ENCODE measurements around the gene CADPS2.

CADPS2 gene

GRCh38 chr7:122626785-122627184, 259.5 kb downstream of the CADPS2 start:
- no peak for TF ChIP-seq TAF1 (IDR thresholded peaks at IDR 0.05; ENCODE audit: borderline replicate concordance, insufficient read depth, low read length)
- TF ChIP-seq SIN3A (IDR thresholded peaks at IDR 0.05; ENCODE audit: borderline replicate concordance, insufficient read depth, low read length): no peak
- TF ChIP-seq POLR2AphosphoS5 (IDR thresholded peaks at IDR 0.05; ENCODE audit: low read depth, low read length): no peak
- TF ChIP-seq FOXP2 (optimal IDR thresholded peaks at IDR 0.05; ENCODE audit: borderline replicate concordance, extremely low read depth, extremely low read length, insufficient read depth): no peak
- TF ChIP-seq REST (IDR thresholded peaks at IDR 0.05; ENCODE audit: insufficient read depth in 1 of 2, low read depth in 2 of 2, low read length in 2 of 2): no peak

GRCh38 chr7:122622682-122623081, 263.6 kb downstream of the CADPS2 start:
- TF ChIP-seq FOXP2 (optimal IDR thresholded peaks at IDR 0.05; ENCODE audit: borderline replicate concordance, extremely low read depth, extremely low read length, insufficient read depth): no peak
- TF ChIP-seq REST (IDR thresholded peaks at IDR 0.05; ENCODE audit: insufficient read depth in 1 of 2, low read depth in 2 of 2, low read length in 2 of 2): no peak
- TF ChIP-seq POLR2AphosphoS5 (IDR thresholded peaks at IDR 0.05; ENCODE audit: low read depth, low read length): no peak
- no peak for TF ChIP-seq TAF1 (IDR thresholded peaks at IDR 0.05; ENCODE audit: borderline replicate concordance, insufficient read depth, low read length)
- no peak for TF ChIP-seq SIN3A (IDR thresholded peaks at IDR 0.05; ENCODE audit: borderline replicate concordance, insufficient read depth, low read length)

- no peak for TF ChIP-seq TAF1 (IDR thresholded peaks at IDR 0.05; ENCODE audit: borderline replicate concordance, insufficient read depth, low read length)
- TF ChIP-seq FOXP2 (optimal IDR thresholded peaks at IDR 0.05; ENCODE audit: borderline replicate concordance, extremely low read depth, extremely low read length, insufficient read depth): no peak
- TF ChIP-seq POLR2AphosphoS5 (IDR thresholded peaks at IDR 0.05; ENCODE audit: low read depth, low read length): no peak
- no peak for TF ChIP-seq REST (IDR thresholded peaks at IDR 0.05; ENCODE audit: insufficient read depth in 1 of 2, low read depth in 2 of 2, low read length in 2 of 2)
- TF ChIP-seq SIN3A (IDR thresholded peaks at IDR 0.05; ENCODE audit: borderline replicate concordance, insufficient read depth, low read length): no peak
Measured at GRCh38 chr7:122619664-122620063, 266.6 kb downstream of the CADPS2 start.

GRCh38 chr7:122618585-122619189, 267.6 kb downstream of the CADPS2 start:
- TF ChIP-seq POLR2AphosphoS5 (IDR thresholded peaks at IDR 0.05; ENCODE audit: low read depth, low read length): no peak

- TF ChIP-seq POLR2AphosphoS5 (IDR thresholded peaks at IDR 0.05; ENCODE audit: low read depth, low read length): no peak
- no peak for TF ChIP-seq REST (IDR thresholded peaks at IDR 0.05; ENCODE audit: insufficient read depth in 1 of 2, low read depth in 2 of 2, low read length in 2 of 2)
- TF ChIP-seq FOXP2 (optimal IDR thresholded peaks at IDR 0.05; ENCODE audit: borderline replicate concordance, extremely low read depth, extremely low read length, insufficient read depth): no peak
- no peak for TF ChIP-seq SIN3A (IDR thresholded peaks at IDR 0.05; ENCODE audit: borderline replicate concordance, insufficient read depth, low read length)
- TF ChIP-seq TAF1 (IDR thresholded peaks at IDR 0.05; ENCODE audit: borderline replicate concordance, insufficient read depth, low read length): no peak
Measured at GRCh38 chr7:122616951-122617350, 269.3 kb downstream of the CADPS2 start.

All from PFSK-1 (cell line).